ENCODE measurements around the gene RPS28.

Gene RPS28

GRCh38 chr19:8370176-8371010 is 49.1 kb downstream of the RPS28 start:
- Mint-ChIP-seq H3K36me3 (ENCODE audit: low read depth) (no peaks in the 10 kb centered on the region), H3K9me3 (no peaks in the 10 kb centered on the region), H3K27me3 (peaks cover 30% of the 10 kb centered on the region), H3K27ac (no peak overlapping the region), H3K4me3 (no peak overlapping the region), H3K4me1 (ENCODE audit: low read depth) (peaks cover 7% of the 10 kb centered on the region)

DNA sequence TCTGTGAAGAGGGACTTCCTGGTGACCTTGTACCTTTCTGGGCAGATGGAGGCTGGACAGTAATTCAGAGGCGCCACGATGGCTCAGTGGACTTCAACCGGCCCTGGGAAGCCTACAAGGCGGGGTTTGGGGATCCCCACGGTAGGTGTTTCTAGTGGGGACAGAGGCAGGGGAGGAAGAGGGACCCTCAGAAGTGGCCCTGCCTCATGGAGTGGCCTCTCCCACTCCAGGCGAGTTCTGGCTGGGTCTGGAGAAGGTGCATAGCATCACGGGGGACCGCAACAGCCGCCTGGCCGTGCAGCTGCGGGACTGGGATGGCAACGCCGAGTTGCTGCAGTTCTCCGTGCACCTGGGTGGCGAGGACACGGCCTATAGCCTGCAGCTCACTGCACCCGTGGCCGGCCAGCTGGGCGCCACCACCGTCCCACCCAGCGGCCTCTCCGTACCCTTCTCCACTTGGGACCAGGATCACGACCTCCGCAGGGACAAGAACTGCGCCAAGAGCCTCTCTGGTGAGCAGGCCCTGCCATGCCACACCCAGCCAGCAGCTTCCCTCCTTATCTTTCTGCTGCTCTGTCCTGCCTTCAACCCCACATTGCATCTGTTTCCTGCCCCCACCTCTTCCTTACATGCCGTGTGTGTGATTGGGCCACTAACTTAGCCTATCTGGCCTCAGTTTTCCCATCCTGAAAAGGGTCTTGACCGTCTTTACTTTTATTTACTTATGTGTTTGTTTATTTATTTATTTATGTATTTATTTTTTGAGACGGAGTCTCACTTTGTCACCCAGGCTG is 49.9 kb downstream of the RPS28 start:
- Mint-ChIP-seq H3K4me3 (no peak overlapping the region), H3K27ac (no peak overlapping the region), H3K36me3 (ENCODE audit: low read depth) (peaks cover under 1% of the 10 kb centered on the region), H3K4me1 (ENCODE audit: low read depth) (peaks cover 7% of the 10 kb centered on the region), H3K9me3 (no peaks in the 10 kb centered on the region), H3K27me3 (peaks cover 24% of the 10 kb centered on the region)

Measured in stimulated activated naive CD8-positive, alpha-beta T cell treated with anti-CD3 and anti-CD28 coated beads, Interleukin-15, Interleukin-2, amounts not matched to agents 100 ng/mL and 50 ng/mL, for 24 hours (primary cell).